WERI-Rb-1 (cell line): ENCODE data around the gene FSHR.

Experiments used
- DNase-seq: peaks from one replicate; pipeline ENCODE4 v3.0.0-alpha.2; 2020
- H3K27ac ChIP-seq: fragments of 250-450 bp; sonication (Bioruptor Pico); 2 replicates; pipeline ENCODE4 v1.5.1; 2020; ENCODE audit warnings: mild to moderate bottlenecking, moderate library complexity
- H3K27me3 ChIP-seq: fragments of 250-450 bp; sonication (Bioruptor Pico); 2 replicates; pipeline ENCODE4 v1.5.1; 2021; ENCODE audit warnings: mild to moderate bottlenecking, low read depth, moderate library complexity; ENCODE audit not compliant: insufficient read depth, severe bottlenecking
- H3K36me3 ChIP-seq: fragments of 250-450 bp; sonication (Bioruptor Pico); 2 replicates; pipeline ENCODE4 v1.5.1; 2020; ENCODE audit warnings: mild to moderate bottlenecking, moderate library complexity
- H3K4me3 ChIP-seq: 2 replicates; pipeline ENCODE4 v1.5.1; 2011; ENCODE audit warnings: low read depth, mild to moderate bottlenecking, control low read depth, low read length
- H3K9me3 ChIP-seq: fragments of 250-450 bp; sonication (Bioruptor Pico); 2 replicates; pipeline ENCODE4 v1.5.1; 2021; ENCODE audit warnings: mild to moderate bottlenecking, moderate library complexity; ENCODE audit not compliant: severe bottlenecking
- TF ChIP-seq, protein P1 (sequence below): IDR thresholded peaks from 2 replicates; pipeline ENCODE4 v1.5.1; 2011; ENCODE audit warnings: low read depth, mild to moderate bottlenecking, control low read depth, inconsistent platforms, low read length

The FSHR gene

DNA sequence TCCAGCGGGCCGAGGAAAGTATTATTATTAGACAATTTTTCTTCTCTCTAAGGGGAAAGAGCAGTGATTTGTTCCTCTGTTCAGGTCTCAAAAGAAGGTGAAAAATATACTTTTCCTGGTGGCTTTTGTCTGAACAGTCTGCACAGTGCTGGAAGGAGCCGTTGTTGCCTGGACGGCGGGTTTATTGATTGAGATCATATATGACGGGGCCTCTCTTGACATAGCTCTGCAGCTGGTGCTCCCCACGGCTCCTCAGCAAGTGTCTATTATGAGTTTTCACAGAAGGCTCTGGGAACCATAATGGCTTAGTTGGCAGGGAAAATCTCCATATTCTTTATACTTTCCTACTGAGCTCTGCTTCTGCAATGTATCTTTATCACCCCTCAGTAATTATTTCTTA lies 42.9 kb downstream of the FSHR start:
- Histone ChIP-seq H3K27me3 (no peaks in the 10 kb centered on the region), H3K9me3 (no peaks in the 10 kb centered on the region), H3K36me3 (no peaks in the 10 kb centered on the region), H3K27ac (no peak overlapping the region), H3K4me3 (no peak overlapping the region)
- no peak for DNase-seq
- TF ChIP-seq, protein P1, sequence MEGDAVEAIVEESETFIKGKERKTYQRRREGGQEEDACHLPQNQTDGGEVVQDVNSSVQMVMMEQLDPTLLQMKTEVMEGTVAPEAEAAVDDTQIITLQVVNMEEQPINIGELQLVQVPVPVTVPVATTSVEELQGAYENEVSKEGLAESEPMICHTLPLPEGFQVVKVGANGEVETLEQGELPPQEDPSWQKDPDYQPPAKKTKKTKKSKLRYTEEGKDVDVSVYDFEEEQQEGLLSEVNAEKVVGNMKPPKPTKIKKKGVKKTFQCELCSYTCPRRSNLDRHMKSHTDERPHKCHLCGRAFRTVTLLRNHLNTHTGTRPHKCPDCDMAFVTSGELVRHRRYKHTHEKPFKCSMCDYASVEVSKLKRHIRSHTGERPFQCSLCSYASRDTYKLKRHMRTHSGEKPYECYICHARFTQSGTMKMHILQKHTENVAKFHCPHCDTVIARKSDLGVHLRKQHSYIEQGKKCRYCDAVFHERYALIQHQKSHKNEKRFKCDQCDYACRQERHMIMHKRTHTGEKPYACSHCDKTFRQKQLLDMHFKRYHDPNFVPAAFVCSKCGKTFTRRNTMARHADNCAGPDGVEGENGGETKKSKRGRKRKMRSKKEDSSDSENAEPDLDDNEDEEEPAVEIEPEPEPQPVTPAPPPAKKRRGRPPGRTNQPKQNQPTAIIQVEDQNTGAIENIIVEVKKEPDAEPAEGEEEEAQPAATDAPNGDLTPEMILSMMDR, result no peak

DNA sequence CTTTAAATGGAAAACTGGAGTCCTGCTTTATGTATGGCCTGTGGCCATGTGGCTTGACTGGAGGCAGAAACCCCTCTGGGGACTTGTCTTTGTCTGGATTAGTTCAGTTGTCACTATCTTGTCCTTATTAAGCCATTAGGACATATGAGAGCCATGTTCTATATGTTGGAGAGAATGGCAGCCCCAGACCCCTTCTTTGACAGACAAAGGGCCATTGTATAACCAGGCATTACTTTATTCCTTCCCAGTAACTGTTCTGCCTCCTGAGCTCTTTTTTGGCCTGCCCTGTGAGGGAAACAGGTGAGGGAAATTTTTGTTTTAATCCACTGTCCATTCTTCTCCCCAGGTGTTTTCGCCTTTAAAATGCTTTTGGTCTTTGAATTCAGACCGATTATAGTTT lies 43.3 kb downstream of the FSHR start:
- no peak overlapping the region for H3K4me3 ChIP-seq
- no peaks in the 10 kb centered on the region for H3K36me3 ChIP-seq
- TF ChIP-seq, protein P1, result no peak
- H3K27ac ChIP-seq, result no peak overlapping the region
- DNase-seq, result no peak
- H3K27me3 ChIP-seq, result no peaks in the 10 kb centered on the region
- H3K9me3 ChIP-seq, result no peaks in the 10 kb centered on the region

DNA sequence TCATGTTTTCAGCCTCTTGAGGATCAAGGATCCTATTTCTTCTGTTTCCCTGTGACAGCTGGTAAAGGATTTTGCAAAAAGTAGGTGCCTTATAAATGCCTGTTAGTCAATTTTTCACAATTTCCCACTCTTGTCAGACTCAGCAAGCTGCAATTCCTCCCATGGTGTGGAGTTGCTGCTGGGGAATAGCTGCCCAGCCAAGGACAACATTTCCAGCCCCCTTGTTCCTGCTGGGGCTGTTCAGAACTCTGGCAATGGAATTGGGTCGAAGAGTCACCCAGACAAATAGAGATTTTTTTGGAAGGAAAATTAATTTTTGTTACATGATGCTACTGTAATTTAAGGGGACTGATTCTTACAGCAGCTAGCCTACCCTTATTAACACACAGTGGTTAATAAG lies 43.7 kb downstream of the FSHR start:
- Histone ChIP-seq H3K27me3 (no peaks in the 10 kb centered on the region), H3K27ac (no peak overlapping the region), H3K4me3 (no peak overlapping the region), H3K36me3 (no peaks in the 10 kb centered on the region), H3K9me3 (no peaks in the 10 kb centered on the region)
- DNase-seq, result no peak
- TF ChIP-seq, protein P1, result no peak

DNA sequence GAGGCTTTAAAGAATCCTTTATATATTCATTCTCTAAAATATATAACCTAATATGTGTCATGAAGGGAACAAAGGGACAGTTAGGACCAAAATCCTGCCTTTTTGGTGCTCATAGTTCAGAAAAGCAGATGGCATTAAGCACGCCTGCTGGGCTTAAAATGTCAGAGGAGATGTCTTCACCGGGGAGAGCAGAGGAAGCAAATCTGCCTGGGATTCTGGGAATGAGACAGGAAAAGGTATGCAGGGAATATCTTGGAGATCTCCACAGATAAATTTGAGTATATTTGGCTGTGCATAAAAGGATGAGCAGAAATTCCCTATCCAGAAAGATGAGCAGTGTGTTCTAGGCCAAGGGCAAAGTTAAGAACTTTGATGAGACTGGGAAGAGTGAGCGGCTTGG lies 45.5 kb downstream of the FSHR start:
- DNase-seq, result no peak
- TF ChIP-seq, protein P1, result no peak
- Histone ChIP-seq H3K27ac (no peak overlapping the region), H3K9me3 (no peaks in the 10 kb centered on the region), H3K27me3 (no peaks in the 10 kb centered on the region), H3K36me3 (no peaks in the 10 kb centered on the region), H3K4me3 (no peak overlapping the region)

DNA sequence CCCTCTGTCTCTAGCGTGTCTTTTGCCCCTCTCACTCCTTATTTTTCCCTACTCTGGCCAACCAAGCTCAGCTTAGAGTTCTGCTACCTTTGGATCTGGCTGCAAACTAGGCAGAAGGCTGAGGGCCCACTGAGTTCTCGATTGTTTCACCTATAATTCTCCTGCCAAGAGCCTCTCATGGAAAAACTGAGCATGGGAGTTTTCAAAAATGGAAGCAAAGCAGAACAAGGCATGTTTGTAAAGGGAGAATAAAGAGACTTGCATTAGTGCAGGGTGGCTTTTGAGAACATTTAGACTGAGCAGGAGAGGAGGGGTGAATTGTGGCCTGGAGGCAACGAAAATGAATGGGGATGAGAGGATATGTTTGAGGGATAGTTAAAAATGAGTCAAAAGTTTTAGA lies 45.9 kb downstream of the FSHR start:
- Histone ChIP-seq H3K36me3 (no peaks in the 10 kb centered on the region), H3K27ac (no peak overlapping the region), H3K4me3 (no peak overlapping the region), H3K27me3 (no peaks in the 10 kb centered on the region), H3K9me3 (no peaks in the 10 kb centered on the region)
- TF ChIP-seq, protein P1, result no peak
- DNase-seq, result no peak

DNA sequence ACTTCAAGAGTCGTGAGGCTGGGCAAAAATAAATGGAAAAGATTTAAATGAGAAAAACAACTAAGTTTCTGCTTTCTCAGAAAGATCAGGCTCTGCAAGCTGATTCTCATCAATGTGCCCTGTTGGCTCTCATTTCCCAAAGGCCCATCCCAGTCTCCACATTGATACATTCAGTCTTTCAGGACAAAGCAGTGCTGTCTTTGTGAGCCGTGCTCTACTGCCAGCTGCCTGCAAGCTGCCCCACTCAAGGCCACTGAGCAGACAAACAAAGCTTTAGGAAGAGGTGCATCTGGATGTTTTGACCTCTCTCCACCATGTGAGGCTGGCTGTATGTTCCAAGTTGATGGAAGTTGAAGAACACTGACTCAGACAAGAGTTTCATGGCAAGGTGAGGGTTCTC lies 48.8 kb downstream of the FSHR start:
- Histone ChIP-seq H3K27ac (no peak overlapping the region), H3K4me3 (no peak overlapping the region), H3K36me3 (no peaks in the 10 kb centered on the region), H3K27me3 (no peaks in the 10 kb centered on the region), H3K9me3 (no peaks in the 10 kb centered on the region)
- TF ChIP-seq, protein P1, result no peak
- no peak for DNase-seq
